ENCODE data around the gene MPRIP.

The MPRIP gene

DNA sequence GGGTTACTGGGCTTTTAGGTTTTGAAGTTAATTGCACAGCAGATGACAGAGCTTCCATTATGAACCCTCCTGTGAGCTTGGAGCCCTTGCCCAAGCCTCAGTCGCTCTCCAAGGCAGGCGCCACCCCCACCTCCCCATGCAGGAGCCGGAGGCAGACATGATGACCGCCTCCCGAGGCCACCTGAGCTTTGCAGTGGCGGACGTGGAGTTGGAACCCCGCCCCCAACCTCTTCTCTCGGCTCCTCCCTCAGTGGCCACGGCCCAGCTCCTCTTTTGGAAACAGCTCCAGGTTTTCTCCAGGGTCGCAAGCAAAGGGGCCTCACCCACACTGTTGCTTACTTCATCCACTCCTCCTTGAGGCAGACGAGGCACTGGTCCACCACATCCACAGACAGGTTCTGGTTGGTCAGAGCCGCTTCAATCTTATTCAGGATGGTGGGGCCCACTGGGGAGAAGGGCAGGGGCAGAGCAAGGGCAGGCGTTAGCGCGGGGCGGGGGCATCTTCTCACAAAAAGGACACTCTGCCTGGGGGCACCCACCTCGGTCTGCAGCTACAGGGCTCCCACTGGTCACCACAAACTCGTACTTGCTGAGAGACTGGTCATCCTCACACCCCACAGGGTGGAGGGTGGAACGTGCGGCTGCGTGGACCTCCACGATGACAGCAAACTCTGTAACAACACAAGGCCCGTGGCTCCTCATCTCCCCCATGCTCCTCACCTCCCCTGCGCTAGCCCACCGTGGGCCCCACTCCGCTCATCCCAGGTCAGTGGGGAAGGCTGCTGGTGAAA, 172.6 kb downstream of the MPRIP start:
- no peak for DNase-seq (ENCODE audit: low read depth)

DNA sequence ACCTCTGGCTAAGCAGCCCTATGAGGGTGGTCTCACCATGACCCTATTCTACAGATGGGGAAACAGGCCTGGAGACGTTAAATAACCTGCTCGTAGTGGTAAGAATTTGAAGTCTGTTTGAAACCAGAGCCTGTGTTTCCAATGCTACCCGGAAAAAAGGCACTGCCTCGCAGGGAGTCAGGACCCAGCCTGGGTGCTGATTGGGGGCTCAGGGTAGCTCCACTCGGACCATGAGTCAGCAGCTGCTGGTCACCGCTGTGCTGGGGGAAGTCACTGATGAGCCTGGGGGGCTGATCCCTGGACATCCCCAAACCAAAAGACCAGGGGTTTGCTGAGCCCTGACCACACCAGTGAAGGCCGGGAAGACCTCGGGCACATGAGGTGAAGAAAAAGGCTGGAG, 173.3 kb downstream of the MPRIP start:
- DNase-seq (ENCODE audit: low read depth): no peak

DNA sequence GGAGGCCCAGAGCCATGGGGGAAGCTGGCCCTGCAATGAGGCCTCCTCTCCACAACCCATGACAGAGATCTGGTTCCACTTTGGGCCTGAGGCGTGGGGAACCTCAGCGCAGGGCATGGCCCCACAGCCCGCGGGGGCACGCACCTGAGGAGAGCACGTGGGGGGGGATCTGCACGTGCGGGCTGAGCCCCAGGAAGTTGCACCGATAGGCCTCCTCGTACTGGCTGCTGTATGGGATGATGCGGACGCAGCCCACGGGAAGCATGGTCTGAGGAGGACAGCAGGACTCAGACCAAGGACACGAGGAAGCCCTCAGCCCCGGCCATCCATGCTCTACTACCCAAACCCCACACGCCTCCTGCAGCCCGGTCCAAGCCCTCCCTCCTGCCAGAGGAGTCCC, 174.0 kb downstream of the MPRIP start:
- DNase-seq (ENCODE audit: low read depth): no peak

DNA sequence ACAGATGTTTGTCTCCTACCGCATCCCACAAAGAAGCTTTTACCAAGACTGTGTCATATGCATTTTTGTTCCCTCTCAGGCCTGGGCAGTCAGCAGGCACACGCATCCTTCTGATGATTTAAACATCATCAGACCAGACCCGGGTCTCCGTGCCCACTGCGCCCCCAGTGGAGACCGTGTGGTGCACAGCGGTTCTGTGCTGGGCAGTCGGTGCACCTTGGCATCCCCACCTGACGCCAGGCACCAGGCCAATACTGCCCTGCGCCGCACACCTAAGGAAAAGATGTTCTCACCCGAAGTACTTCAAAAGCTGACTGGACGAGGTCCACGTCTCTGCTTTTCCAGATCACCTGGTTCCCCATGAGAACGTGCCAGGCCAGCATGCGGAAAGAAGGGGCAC, 174.5 kb downstream of the MPRIP start:
- DNase-seq (ENCODE audit: low read depth): no peak

DNA sequence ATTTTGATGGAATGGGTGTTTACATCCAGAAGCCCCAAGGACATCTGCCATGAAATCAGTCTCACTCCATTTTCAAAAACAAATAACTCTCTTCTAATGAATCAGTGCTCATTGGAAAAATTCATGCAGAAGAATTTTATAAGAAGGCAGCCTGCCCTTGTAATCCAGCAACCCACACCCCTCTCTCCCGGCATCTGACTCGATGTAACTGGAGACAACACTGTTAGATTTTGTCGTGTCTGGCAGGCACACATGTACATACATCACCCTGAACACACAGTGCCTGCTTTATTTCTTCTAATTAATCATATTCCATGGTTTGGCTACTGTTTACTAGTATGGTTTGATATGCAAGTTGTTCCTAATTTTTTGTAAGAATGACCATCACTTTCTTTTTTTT, 175.7 kb downstream of the MPRIP start:
- DNase-seq (ENCODE audit: low read depth): no peak

DNA sequence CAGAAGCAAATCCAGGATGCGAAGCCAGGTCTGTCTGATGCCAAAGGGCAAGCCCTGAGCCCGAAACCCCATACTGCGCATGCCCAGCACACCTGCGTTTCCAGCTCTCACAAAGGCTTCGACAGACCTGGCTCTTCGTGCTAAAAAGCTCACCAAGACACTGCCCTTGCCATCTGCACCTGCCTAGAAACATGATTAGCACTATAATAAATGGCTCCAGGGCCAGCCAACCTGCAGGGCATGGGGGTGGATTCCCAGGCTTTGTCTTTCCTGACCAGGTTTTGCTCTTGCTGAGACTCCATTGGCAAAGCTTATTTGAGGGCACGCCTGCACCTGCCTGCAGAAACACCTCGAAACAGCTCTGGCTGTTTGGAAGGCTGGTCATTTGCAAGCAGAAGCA, 178.3 kb downstream of the MPRIP start:
- DNase-seq (ENCODE audit: low read depth): no peak

DNA sequence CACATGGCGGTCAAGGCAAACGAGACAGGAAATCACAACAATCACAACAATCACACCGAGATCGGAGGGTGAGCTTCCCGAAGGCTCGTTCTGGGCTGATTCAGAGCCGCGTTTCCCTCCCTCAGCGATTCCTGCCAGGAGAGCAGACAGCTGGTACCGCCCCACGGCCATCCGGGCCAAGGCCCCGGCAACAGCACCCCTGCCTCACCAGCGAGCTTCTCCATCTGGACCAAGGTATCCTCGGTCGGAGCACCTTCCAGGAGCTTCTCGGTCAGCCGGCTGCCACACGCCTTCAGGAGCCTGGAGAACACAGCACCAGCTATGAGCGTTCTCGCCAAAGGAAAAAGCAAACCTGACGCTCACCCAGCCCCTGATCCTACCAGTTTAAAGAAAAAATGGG, 179.1 kb downstream of the MPRIP start:
- DNase-seq (ENCODE audit: low read depth): no peak

DNA sequence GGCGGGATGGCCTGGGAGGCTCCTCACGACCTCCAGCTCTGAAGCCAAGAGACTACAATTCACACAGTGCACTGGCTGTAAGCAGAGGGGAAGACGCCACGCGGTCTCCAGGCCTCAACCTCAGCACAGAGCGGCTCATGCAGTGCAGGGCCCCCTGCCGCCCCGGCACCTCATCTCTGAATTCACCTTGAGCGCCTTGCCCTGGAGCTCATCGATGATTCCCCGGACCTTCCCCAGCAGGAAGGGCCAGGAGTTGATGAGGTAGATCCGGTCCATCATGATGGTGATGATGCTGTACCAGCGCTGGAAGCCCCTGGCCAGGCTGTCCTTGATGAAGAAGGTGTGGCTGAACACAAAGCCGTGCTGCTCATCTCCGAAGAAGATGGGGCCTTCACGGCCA, 181.5 kb downstream of the MPRIP start:
- no peak for DNase-seq (ENCODE audit: low read depth)

DNA sequence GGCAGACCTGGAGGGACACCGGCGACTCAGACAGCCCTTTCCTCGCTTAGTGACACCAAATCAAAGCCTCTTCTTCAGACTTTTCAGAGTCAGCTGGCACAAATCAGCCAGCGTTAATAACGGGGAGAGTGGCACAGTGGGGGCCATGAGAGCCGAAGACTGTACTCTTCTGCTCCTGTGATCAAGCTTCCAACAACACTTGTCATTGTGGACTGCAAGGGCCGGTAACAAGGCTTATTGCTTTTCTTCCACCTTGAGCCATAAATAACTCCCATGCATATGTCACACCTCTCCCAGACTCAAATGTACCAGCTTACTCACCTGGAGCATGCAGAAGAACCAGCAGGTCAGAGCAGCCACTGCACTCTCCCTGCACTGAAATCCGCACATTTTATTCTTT, 181.9 kb downstream of the MPRIP start:
- no peak for DNase-seq (ENCODE audit: low read depth)

DNA sequence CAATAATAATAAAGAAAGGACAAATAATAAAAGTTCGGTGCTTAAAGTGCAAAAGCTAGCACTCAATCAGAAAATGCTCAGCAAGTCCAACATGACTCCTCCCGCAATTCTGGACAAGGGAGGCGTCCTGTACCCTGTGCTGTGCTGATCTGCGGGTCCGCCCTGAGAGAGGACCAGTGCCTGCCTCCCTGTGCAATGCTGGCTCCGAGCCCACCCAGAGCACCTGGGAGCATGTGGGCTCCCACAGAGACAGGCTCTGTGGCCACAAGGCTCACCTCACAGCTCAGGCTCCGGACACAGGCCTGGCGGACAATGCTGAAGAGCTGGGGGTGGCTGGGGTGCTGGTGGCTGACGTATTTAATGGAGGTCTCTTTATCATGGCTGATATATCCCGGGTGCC, 183.6 kb downstream of the MPRIP start:
- DNase-seq (ENCODE audit: low read depth): no peak

DNA sequence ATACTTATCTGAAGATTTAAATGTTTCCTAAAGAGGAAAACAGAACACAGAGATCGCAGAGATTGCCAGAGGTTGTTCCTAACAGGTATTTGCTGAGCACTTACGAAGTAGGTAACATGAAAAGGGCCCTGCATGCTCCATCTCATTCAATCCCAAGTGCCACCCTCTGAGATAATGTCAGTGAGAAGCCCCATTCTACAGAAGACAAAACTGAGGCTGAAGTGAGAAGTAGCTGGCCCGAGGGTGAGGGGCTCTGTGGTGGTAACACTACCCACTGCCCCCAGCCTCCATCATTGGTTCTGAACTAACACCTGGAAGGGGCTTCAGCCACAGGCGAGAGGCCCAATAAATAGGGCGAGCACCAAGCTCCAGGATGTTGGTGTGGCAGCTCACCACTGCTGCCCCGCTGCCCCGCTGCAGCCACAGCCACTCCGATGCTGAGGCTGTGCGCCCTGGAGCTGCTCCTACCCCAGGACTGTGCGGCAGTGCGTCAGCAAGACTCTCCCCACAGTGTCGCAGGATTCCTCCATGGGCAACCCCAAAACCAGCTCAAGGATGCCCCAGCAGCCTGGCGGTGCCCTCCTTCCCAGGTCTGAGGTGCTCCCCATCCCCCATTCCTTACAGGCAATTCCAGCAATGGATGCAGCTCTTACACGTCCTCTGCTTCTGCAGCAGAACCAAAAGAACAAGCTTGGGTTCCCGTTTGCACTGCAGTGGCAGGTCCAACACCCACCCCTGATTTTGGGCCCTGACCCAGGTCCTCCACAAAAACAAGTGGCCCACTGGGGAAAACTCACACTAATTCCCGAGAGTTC, 184.4 kb downstream of the MPRIP start:
- DNase-seq (ENCODE audit: low read depth): no peak

DNA sequence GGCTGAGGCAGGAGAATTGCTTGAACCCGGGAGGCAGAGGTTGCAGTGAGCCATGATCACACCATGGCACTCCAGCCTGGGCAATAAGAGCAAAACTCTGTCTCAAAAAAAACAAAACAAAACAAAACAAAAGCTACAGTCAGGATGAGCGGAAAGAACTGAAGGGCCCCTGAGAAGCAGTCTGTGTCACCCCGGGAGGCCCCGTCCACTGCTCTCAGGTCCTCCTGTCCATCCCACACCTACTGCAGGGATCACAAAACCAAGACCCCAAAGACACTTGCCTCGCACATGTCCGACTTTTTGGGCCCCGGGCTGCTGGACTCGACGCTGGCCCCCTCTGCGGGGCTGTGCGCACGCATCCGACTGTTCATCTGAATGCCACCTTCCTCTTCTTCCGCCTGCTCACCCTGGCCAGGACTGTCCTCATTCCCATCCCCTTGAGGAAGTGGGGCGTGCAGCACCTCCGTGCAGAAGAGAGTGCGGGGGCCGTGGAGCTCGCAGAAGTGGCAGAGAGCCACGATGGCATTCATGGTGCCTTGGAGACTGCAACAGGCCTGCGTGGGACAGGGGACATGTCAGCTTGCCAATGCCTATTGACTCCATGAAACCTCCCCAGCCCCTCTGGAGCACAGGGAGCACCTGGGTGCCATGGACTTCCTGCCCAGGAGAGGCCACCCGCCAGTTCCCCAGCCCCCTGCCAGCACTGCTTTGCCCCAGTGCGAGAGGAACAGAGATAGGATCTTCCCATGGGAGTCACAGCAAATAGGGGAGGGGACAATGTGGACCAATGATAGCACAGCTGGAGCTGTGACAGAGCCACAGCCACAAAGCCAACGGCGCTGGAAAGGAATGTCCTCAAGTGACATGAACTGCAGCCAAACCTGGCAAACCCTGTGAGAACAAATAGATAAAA, 185.6 kb downstream of the MPRIP start:
- DNase-seq (ENCODE audit: low read depth): no peak

DNA sequence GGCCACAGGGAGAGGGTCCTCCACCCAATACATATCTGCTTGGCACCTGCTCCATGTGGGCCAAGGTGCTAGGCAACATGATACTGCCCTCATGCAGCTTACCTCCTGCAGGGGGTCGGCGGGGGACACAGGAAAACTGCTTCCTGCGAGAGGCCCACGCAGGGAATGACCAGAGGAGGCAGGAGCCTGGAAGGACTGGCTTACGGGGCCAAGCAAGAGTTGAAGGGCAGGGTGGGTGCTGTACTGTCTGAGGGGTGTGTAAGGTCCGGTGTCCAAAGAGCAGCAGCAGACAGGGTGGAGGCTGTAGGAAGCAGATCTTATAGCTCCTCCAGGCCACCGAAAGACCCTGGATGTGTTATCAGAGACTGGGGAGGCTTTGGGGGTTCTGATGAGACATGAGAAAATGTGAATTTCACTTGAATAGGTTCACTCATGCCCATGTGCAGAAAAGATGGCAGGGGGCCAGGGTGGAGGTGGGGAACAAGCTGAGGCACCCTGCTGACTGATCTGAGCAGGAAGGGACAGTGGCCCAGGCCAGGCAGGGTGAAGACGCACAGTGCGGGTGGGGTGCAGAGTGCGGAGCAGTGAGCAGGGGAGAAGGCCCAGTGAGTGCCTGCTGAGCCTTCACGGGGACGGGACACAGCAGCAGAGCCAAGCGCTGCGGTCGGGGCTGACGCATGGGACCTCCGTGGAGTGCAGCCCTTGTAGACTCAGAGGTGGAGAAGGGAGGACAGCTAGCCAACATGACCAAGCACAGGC, 186.4 kb downstream of the MPRIP start:
- DNase-seq (ENCODE audit: low read depth): no peak

DNA sequence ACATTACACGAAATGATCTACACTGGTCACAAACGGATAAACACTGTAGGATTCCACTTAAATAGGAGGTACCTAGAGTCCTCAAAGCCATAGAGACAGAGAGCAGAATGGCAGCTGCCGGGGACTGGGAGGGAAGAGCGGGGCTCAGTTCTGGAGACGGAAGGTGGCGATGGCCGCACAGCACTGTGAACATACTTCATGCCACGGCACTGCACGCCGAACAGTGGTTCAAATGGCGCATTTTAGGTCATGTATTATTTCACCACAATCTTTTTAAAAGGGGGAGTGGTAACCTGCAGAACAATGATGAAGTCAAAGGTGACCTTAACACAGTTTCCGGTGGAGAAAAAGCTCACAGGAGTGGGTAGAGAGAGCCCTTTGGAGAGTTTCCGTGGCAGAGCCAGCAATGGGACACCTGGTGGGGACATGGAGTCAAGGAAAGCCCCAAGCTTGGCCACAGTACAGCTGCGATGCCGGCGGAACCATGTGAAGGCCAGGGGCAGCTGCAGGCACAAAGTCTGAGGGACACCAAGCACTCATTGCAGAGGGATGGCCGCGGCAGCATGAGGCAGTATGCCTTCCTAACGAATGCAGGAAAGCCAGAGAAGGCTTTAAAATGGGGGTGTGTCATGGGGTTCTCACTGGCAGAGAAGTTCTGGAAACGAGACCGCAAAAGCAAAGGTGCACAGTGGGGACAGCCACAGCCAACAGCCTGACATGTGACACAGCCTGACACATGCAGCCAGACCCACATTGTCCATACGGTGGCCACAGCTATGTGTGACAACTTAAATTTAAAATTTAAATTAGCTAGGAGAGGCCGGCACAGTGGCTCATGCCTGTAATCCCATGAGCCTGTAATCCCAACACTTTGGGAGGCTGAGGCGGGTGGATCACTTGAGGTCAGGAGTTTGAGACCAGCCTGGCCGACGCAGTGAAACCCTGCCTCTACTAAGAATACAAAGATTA, 187.4 kb downstream of the MPRIP start:
- no peak for DNase-seq (ENCODE audit: low read depth)

DNA sequence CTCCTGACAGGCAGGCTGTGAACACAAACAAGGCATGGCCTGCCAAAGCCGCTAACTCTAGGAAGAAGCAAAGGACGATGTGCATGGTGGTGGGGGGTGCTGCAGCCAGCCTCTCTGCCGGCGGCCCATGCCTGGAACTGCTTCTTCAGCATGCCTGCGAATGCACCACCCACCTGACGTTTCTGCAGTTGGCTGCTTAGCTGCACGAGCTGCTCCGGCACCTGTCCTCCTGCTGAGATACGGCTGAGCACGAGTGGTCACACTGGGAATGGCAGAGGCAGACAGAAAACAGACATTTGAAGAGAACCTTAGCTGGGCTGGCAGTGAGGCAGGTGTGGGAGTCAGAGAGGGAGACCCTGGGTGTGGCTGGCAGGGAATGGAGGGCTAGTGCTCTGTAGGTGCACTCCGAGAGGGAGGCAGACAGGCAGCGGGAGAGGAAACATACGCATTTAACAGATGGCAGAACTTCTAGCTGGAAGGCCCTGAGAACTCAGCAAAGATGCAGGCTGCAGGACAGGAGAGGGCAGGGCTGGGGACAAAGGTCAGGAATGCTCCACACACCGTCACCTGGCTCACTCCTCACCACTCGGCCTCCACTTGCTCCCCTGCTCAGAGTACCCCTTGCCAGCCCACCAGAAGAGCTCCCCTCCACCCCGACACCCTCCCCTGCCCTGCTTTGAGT, 189.5 kb downstream of the MPRIP start:
- DNase-seq (ENCODE audit: low read depth): no peak

DNA sequence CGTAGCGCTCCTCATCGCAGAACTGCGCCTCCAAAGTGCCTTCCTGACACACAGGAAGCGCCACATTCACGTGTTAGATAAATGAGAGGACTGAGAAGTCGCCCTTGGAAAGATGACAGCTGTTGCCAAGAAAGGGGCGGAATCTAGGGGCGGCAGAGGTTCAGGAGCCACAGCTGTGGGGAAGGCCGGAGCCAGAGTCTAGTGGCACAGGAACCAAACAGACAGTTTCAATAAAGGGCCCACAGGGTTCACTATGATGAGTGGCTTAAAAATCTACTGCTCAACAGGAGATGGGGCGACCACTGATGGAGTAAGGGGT, 190.0 kb downstream of the MPRIP start:
- DNase-seq (ENCODE audit: low read depth): no peak

DNA sequence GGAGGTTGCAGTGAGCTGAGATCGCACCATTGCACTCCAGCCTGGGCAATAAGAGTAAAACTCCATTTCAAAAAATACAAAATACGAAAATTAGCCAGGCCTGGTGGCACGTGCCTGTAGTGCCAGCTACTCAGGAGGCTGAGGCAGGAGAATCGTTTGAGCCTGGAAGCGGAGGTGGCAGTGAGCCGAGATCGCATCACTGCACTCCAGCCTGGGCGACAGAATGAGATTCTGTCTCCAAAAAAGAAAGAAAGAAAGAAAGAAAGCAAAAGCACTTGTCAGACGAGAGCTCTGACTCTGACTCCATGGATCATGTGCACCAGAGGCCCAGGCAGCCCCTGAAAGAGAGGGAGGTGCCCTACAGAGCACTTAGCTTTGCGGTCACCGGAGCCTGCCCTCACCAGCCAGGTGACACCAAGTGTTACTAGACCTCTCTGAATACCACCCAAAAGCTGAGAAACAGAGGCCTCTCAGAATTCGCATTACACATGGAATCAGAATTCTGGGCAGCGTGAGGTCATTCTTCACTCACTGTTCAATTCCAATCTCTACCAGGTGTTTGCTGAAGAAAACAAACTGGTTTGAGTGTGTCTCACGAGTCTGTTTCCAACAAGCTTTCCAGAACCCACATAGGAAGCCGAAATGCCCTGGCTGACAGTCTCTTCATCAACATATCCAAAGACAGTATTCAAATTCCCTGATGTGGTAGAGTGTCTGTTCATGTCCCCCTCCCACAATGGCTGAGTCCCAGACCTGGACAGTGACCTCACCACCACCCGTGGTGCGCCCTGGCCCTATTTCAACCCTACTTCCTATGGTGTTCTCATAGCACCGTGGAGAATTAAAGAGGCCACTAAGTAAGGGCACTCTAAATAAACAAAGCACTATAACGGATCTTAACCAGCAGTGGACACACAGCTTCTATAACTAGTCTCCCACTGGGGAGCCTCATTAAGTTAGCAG, 193.2 kb downstream of the MPRIP start:
- DNase-seq (ENCODE audit: low read depth): peak; percentile 32

DNA sequence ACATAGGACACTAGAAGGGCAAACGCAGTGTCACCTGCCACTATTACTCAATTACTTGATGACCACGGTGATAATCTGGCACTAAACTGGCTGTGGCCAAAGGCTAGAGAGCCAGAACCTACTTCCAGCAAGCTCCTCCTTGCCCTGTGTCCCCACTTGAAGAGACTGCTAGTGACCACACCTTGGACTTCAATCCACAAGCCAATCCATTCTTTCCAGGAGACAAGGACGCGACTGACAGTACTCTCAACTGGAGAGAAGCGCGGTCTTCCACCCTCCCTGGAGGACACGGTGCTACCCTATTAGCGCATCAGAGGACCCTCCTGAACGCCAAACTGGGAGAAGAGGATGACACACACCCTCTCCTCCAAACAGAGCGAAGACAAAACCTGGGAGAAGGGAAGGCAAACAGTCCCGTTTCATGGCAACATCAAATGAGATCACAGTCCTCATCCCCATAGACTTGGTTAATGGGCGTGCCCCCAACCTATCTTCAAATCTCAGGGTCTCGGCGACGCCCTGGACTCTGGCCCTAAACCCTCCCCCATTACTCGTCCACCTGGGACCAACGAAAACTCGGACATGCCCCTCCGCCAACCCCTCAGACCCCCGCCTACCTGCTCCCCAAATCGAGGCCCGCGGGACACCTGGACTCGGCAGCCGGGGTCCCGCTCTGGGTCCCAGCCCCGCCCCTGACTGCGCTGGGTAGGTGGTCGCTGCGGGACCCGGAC, 194.2 kb downstream of the MPRIP start:
- DNase-seq (ENCODE audit: low read depth): no peak
